ENCODE data around the gene DEFB108B.

- TF ChIP-seq, protein P1, sequence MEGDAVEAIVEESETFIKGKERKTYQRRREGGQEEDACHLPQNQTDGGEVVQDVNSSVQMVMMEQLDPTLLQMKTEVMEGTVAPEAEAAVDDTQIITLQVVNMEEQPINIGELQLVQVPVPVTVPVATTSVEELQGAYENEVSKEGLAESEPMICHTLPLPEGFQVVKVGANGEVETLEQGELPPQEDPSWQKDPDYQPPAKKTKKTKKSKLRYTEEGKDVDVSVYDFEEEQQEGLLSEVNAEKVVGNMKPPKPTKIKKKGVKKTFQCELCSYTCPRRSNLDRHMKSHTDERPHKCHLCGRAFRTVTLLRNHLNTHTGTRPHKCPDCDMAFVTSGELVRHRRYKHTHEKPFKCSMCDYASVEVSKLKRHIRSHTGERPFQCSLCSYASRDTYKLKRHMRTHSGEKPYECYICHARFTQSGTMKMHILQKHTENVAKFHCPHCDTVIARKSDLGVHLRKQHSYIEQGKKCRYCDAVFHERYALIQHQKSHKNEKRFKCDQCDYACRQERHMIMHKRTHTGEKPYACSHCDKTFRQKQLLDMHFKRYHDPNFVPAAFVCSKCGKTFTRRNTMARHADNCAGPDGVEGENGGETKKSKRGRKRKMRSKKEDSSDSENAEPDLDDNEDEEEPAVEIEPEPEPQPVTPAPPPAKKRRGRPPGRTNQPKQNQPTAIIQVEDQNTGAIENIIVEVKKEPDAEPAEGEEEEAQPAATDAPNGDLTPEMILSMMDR (IDR thresholded peaks at IDR 0.05) = no peak
- TF ChIP-seq EZH2 (IDR thresholded peaks at IDR 0.05; ENCODE audit: borderline replicate concordance, insufficient read depth, low read depth, low read length, poor library complexity, severe bottlenecking) = no peak
Measured at GRCh38 chr11:71843858-71844257, 10.9 kb downstream of the DEFB108B start.
